GM12878 (cell line): Measurements from ENCODE around the gene CUL1.

Experiments
- ATF3 ChIP-seq: IDR thresholded peaks from 2 replicates; pipeline ENCODE4 v1.6.1; 2011; ENCODE audit warnings: low read depth, mild to moderate bottlenecking, low read length, moderate library complexity, borderline replicate concordance; ENCODE audit errors: extremely low read depth
- EZH2 ChIP-seq: IDR thresholded peaks from 2 replicates; pipeline ENCODE4 v1.6.1; 2012; ENCODE audit warnings: low read depth, mild to moderate bottlenecking, control low read depth, inconsistent platforms, low read length, borderline replicate concordance; ENCODE audit not compliant: control insufficient read depth
- MYC ChIP-seq: IDR thresholded peaks from 2 replicates; pipeline ENCODE4 v1.6.1; 2011; ENCODE audit warnings: mild to moderate bottlenecking, low read length, moderate library complexity, inconsistent platforms; ENCODE audit not compliant: insufficient read depth, insufficient replicate concordance, insufficient read length, severe bottlenecking

DNA sequence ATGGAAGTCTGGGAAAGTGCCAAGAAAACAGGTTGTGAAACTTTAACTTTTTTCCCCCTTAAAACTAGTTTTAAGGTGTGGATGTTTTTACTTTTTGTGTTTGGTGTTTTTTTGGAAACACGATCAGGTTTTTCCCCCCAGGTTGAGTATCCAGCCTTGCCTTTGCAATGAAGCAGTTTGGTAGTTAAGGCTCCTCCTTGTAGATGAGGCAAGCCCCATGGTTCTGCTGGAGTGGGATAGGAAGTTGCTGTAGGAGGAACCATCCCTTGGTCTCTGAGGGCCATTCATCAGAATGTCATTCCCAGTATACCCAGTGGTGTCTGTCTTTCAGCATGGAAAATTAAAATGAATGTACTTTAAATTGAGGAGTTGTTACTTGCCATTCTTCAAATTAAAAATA lies 2.7 kb downstream of the CUL1 start:
- TF ChIP-seq EZH2 (no peak), ATF3 (no peak), MYC (no peak)
